ENCODE results near the gene ZNF787.

Gene ZNF787

DNA sequence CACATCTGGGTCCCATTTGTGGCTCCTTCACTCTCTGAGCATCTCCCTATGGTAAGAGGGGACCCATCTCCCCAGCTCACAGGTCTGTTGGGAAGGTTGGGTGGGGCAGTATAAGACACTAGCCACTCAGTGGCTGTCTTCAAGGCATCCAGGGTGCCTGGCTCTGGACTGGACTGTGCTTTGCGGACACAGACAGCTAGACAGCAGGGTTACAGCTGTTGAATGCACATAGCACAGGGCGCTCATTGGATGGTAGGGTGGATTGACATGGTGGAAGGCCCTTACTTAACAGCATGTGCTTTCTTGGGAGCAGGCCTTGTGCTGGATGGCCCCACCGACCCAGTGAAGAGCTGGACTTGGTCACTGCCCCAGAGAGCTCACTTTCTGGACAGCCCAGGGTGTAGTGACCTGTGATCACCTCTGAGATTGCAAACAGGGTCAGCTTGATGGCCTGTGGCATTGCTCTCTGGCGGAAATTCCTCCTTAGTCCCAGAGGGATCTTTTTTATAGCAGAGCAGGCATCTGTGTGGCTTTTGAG is 21.9 kb upstream of the ZNF787 start:
- no peak overlapping the region for H3K4me3 ChIP-seq (replicated peaks; ENCODE audit: insufficient read depth, low read length)
- TF ChIP-seq GABPA (IDR thresholded peaks at IDR 0.05; ENCODE audit: low read depth): no peak
- TF ChIP-seq, protein P1, sequence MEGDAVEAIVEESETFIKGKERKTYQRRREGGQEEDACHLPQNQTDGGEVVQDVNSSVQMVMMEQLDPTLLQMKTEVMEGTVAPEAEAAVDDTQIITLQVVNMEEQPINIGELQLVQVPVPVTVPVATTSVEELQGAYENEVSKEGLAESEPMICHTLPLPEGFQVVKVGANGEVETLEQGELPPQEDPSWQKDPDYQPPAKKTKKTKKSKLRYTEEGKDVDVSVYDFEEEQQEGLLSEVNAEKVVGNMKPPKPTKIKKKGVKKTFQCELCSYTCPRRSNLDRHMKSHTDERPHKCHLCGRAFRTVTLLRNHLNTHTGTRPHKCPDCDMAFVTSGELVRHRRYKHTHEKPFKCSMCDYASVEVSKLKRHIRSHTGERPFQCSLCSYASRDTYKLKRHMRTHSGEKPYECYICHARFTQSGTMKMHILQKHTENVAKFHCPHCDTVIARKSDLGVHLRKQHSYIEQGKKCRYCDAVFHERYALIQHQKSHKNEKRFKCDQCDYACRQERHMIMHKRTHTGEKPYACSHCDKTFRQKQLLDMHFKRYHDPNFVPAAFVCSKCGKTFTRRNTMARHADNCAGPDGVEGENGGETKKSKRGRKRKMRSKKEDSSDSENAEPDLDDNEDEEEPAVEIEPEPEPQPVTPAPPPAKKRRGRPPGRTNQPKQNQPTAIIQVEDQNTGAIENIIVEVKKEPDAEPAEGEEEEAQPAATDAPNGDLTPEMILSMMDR (IDR thresholded peaks at IDR 0.05; ENCODE audit: insufficient read depth, low read length): no peak
- no peaks in the 10 kb centered on the region for H3K27me3 ChIP-seq (ENCODE audit: insufficient read depth, poor library complexity, severe bottlenecking)

DNA sequence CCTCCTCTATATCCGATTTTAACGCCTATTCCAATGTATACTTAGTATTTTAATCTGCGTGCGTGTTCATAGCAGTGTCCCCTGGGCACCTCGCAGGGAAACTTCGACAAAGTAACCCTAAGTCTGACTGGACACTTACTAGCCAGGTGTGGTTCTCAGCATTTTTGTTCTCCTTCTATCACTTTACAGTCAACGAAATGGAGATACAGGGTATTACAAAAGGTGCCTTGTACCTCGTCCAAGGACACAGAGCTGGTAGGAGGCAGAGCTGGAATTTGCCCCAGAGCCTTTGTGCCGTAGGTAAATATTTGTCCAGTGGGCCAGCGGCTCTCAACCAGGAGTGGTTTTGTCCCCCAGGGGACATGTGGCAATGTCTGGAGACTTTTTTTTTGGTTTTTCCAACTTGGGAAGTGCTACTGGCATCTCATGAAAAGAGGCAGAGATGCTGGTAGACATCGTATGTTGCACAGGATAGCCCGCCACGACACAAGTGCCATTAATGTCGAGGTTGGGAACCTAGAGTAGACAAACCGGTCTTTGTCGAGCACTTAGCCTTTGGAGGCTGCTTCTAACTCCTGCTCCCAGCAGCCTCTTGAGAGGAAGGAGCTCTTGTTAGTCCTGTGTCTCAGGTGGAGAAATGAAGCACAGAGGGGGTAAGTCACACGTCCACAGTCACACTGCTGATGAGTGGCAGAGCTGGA is 21.1 kb upstream of the ZNF787 start:
- TF ChIP-seq SPI1 (IDR thresholded peaks at IDR 0.05; ENCODE audit: borderline replicate concordance, low read depth) (no peak), POLR2AphosphoS5 (IDR thresholded peaks at IDR 0.05; ENCODE audit: low read depth) (no peak), GABPA (IDR thresholded peaks at IDR 0.05; ENCODE audit: low read depth) (no peak)
- TF ChIP-seq, protein P1 (IDR thresholded peaks at IDR 0.05; ENCODE audit: insufficient read depth, low read length): no peak
- TF ChIP-seq, protein P2, sequence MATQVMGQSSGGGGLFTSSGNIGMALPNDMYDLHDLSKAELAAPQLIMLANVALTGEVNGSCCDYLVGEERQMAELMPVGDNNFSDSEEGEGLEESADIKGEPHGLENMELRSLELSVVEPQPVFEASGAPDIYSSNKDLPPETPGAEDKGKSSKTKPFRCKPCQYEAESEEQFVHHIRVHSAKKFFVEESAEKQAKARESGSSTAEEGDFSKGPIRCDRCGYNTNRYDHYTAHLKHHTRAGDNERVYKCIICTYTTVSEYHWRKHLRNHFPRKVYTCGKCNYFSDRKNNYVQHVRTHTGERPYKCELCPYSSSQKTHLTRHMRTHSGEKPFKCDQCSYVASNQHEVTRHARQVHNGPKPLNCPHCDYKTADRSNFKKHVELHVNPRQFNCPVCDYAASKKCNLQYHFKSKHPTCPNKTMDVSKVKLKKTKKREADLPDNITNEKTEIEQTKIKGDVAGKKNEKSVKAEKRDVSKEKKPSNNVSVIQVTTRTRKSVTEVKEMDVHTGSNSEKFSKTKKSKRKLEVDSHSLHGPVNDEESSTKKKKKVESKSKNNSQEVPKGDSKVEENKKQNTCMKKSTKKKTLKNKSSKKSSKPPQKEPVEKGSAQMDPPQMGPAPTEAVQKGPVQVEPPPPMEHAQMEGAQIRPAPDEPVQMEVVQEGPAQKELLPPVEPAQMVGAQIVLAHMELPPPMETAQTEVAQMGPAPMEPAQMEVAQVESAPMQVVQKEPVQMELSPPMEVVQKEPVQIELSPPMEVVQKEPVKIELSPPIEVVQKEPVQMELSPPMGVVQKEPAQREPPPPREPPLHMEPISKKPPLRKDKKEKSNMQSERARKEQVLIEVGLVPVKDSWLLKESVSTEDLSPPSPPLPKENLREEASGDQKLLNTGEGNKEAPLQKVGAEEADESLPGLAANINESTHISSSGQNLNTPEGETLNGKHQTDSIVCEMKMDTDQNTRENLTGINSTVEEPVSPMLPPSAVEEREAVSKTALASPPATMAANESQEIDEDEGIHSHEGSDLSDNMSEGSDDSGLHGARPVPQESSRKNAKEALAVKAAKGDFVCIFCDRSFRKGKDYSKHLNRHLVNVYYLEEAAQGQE (IDR thresholded peaks at IDR 0.05; ENCODE audit: insufficient replicate concordance, low read depth): no peak
- H3K4me3 ChIP-seq (replicated peaks; ENCODE audit: insufficient read depth, low read length): peak overlapping the region; percentile 84; the same call in 1 of the 2 replicates
- no peak overlapping the region for H3K27ac ChIP-seq (replicated peaks)
- no peaks in the 10 kb centered on the region for H3K27me3 ChIP-seq (ENCODE audit: insufficient read depth, poor library complexity, severe bottlenecking)
- DNase-seq (ENCODE audit: low read depth in 1 of 2, low spot score in 1 of 2): no peak

More for the DNA sequence above, 21.9 kb upstream of the ZNF787 start:
- no peak overlapping the region for H3K27ac ChIP-seq (replicated peaks)
- DNase-seq (ENCODE audit: low read depth in 1 of 2, low spot score in 1 of 2): no peak

DNA sequence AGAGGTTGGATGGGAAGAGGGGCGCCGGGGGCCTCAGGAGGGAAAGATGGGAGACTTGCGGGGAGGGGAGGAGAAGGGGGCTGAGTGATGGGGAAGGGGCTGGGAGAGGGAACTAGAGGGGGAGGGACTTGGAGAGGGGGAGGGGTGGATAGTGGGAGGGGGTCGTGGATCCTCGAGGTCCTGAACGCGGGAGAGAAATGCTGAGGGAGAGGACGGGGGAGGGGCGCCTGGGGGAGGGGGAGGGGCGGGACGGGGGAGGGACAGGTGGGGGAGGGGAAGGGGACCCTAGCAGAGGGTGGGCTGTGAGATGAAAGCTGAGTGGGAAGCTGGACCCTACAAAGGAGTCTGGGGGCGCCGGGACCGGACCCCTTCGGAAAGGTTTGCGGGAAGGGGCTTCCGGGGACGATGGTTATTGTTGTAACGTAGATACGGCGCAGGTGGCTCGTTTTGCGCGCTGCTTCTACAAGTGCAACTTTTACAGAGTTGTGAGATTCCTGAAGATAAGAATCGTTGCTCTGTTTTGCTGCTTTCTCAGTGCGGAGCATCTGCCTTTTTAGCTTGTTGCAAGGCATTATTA is 20.4 kb upstream of the ZNF787 start:
- Histone ChIP-seq H3K4me3 (replicated peaks; ENCODE audit: insufficient read depth, low read length) (peak overlapping the region; percentile 84), H3K27me3 (ENCODE audit: insufficient read depth, poor library complexity, severe bottlenecking) (no peaks in the 10 kb centered on the region), H3K27ac (replicated peaks) (no peak overlapping the region)
- DNase-seq (ENCODE audit: low read depth in 1 of 2, low spot score in 1 of 2): no peak
- TF ChIP-seq GABPA (IDR thresholded peaks at IDR 0.05; ENCODE audit: low read depth): no peak
- TF ChIP-seq, protein P1 (IDR thresholded peaks at IDR 0.05; ENCODE audit: insufficient read depth, low read length): no peak
- TF ChIP-seq, protein P2 (IDR thresholded peaks at IDR 0.05; ENCODE audit: insufficient replicate concordance, low read depth): no peak
- no peak for TF ChIP-seq POLR2AphosphoS5 (IDR thresholded peaks at IDR 0.05; ENCODE audit: low read depth)
- TF ChIP-seq SPI1 (IDR thresholded peaks at IDR 0.05; ENCODE audit: borderline replicate concordance, low read depth): no peak
